Upper lobe of left lung (tissue), 4 donors: ENCODE results near the gene ATP5PF.

Experiments
- CTCF ChIP-seq, 6 experiments: fragments of 450-650 bp in 4 of 6; fragments of 200-600 bp in 2 of 6; sonication (generic) in 2 of 6; IDR thresholded peaks; one replicate each; pipeline ENCODE4 v1.5.1; 2016 to 2019; ENCODE audit warnings: antibody characterized with exemption in 6 of 6
- EP300 ChIP-seq, 4 donors: sonication (generic); formaldehyde crosslinking; IDR thresholded peaks; one replicate each; pipeline ENCODE4 v1.5.1; 2017; ENCODE audit warnings: antibody characterized with exemption in 4 of 4, control low read depth in 2 of 4
- POLR2A ChIP-seq, 4 donors: fragments of 450-650 bp; IDR thresholded peaks; one replicate each; pipeline ENCODE4 v1.5.1; 2016 to 2017; ENCODE audit warnings: antibody characterized with exemption in 4 of 4, mild to moderate bottlenecking in 2 of 4
- POLR2AphosphoS5 ChIP-seq, 2 donors: sonication (generic); formaldehyde crosslinking; IDR thresholded peaks; one replicate each; pipeline ENCODE4 v1.5.1; 2017; ENCODE audit warnings: antibody characterized with exemption in 2 of 2

- TF ChIP-seq POLR2AphosphoS5 (IDR thresholded peaks at IDR 0.05) (no peak), CTCF (IDR thresholded peaks at IDR 0.05) (no peak), EP300 (IDR thresholded peaks at IDR 0.05) (no peak), POLR2A (IDR thresholded peaks at IDR 0.05) (no peak)
Measured at GRCh38 chr21:25750085-25750484, 15.4 kb upstream of the ATP5PF start.
